Ishikawa (cell line): Measurements from ENCODE around the gene DISP2.

ENCODE experiments used
- CREB1 ChIP-seq: IDR thresholded peaks from 2 replicates; pipeline ENCODE4 v1.6.1; 2012; ENCODE audit warnings: low read depth
- EGR1 ChIP-seq: IDR thresholded peaks from 2 replicates; pipeline ENCODE4 v1.6.1; 2012
- EP300 ChIP-seq: IDR thresholded peaks from 2 replicates; pipeline ENCODE4 v1.6.1; 2012; ENCODE audit warnings: borderline replicate concordance
- FOXM1 ChIP-seq: IDR thresholded peaks from 2 replicates; pipeline ENCODE4 v1.6.1; 2012; ENCODE audit warnings: low read depth, borderline replicate concordance
- RAD21 ChIP-seq: IDR thresholded peaks from 2 replicates; pipeline ENCODE4 v1.6.1; 2012; ENCODE audit warnings: low read depth
- TAF1 ChIP-seq: IDR thresholded peaks from 2 replicates; pipeline ENCODE4 v1.6.1; 2012; ENCODE audit warnings: low read depth, mild to moderate bottlenecking
- TCF12 ChIP-seq: IDR thresholded peaks from 2 replicates; pipeline ENCODE4 v1.6.1; 2012; ENCODE audit warnings: low read depth
- TEAD4 ChIP-seq: IDR thresholded peaks from 2 replicates; pipeline ENCODE4 v1.6.1; 2012
- YY1 ChIP-seq: IDR thresholded peaks from 2 replicates; pipeline ENCODE4 v1.6.1; 2012; ENCODE audit warnings: low read depth
- ZBTB7A ChIP-seq: IDR thresholded peaks from 2 replicates; pipeline ENCODE4 v1.6.1; 2012; ENCODE audit warnings: low read depth
- TF ChIP-seq, protein P1 (sequence below): IDR thresholded peaks from 2 replicates; pipeline ENCODE4 v1.6.1; 2012; ENCODE audit warnings: low read depth, mild to moderate bottlenecking

DNA sequence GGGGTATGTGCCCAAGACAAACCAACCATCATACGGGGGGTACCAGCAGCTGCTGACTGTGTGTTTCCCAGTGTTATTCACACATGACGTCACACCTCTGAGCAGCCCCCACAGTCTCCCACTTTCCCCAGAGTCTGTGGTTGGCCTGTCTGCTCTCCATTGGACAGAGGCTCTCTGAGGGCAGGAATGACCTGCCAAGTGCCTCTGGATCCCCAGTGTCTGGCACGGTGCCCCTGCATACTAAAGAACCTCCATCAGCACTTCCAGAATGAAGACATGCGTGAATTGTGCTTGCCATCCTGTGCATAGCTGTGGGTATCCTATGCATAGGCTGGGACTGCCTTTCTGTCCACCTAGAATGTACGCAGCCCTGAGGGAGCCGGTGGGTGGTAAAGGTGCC, 13.8 kb upstream of the DISP2 start:
- TF ChIP-seq YY1 (no peak), EP300 (no peak), EGR1 (no peak), TCF12 (no peak), FOXM1 (no peak), TAF1 (no peak), TEAD4 (no peak), ZBTB7A (no peak), RAD21 (no peak), CREB1 (no peak)
- TF ChIP-seq, protein P1, sequence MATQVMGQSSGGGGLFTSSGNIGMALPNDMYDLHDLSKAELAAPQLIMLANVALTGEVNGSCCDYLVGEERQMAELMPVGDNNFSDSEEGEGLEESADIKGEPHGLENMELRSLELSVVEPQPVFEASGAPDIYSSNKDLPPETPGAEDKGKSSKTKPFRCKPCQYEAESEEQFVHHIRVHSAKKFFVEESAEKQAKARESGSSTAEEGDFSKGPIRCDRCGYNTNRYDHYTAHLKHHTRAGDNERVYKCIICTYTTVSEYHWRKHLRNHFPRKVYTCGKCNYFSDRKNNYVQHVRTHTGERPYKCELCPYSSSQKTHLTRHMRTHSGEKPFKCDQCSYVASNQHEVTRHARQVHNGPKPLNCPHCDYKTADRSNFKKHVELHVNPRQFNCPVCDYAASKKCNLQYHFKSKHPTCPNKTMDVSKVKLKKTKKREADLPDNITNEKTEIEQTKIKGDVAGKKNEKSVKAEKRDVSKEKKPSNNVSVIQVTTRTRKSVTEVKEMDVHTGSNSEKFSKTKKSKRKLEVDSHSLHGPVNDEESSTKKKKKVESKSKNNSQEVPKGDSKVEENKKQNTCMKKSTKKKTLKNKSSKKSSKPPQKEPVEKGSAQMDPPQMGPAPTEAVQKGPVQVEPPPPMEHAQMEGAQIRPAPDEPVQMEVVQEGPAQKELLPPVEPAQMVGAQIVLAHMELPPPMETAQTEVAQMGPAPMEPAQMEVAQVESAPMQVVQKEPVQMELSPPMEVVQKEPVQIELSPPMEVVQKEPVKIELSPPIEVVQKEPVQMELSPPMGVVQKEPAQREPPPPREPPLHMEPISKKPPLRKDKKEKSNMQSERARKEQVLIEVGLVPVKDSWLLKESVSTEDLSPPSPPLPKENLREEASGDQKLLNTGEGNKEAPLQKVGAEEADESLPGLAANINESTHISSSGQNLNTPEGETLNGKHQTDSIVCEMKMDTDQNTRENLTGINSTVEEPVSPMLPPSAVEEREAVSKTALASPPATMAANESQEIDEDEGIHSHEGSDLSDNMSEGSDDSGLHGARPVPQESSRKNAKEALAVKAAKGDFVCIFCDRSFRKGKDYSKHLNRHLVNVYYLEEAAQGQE, result no peak
